ENCODE results near the gene KCNC3.

DNA sequence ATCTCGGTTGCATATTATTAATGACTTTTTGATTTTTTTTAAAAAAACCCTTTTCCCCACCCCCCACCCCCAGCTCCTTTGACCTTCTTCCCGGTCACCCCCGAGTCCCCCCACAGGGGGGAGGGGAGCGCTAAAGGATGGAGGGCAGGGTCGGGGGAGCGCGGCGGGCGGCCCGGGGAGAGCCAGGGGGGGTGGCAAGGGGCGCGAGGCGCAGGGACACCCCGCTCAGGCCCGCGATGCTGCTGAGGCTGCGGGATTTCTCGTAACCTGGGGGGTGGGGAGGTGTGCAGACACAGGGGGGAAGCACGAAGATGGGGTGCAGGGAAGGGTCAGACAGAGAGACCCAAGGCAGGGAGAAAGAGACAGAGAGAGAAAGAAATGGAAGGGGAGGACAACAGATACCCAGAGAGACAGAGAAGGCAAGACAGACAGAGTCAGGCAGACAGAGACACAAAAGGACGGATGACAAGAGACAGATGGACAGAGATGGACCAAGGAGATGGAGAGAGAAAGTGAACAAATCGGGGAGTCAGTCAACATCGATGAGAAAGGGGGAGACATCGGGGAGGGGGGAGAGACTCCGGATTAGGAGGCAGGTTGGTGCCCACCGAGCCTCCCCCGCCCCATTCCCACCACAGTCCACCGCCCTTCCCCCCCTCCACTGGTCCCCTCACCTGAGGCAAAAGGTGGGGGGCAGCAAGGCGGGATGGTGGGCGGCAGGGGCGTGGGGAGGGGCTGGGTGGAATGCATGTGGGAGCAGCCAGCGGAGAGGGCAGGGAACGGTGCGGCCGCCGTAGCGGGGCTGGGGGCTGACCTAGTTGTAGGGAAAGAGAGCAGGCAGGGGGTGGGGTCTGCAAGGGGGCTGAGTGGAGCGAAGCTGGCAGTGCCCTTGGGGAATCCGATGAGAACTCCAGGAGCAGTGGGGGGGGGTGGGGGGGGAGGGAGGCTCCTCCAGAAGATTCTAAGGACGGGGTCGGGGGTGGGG is 14.2 kb downstream of the KCNC3 start:
- TF ChIP-seq, protein P1, sequence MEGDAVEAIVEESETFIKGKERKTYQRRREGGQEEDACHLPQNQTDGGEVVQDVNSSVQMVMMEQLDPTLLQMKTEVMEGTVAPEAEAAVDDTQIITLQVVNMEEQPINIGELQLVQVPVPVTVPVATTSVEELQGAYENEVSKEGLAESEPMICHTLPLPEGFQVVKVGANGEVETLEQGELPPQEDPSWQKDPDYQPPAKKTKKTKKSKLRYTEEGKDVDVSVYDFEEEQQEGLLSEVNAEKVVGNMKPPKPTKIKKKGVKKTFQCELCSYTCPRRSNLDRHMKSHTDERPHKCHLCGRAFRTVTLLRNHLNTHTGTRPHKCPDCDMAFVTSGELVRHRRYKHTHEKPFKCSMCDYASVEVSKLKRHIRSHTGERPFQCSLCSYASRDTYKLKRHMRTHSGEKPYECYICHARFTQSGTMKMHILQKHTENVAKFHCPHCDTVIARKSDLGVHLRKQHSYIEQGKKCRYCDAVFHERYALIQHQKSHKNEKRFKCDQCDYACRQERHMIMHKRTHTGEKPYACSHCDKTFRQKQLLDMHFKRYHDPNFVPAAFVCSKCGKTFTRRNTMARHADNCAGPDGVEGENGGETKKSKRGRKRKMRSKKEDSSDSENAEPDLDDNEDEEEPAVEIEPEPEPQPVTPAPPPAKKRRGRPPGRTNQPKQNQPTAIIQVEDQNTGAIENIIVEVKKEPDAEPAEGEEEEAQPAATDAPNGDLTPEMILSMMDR (IDR thresholded peaks at IDR 0.05 in 2 of 3, conservative IDR thresholded peaks at IDR 0.05 in 1 of 3; ENCODE audit: control insufficient read depth in 2 of 3, extremely low read depth in 1 of 3, insufficient read depth in 1 of 3, low read depth in 3 of 3, low read length in 3 of 3): no peak
- TF ChIP-seq SRF (IDR thresholded peaks at IDR 0.05; ENCODE audit: low read depth in 2 of 2, low read length in 2 of 2) (no peak), JUND (IDR thresholded peaks at IDR 0.05; ENCODE audit: low read depth, low read length) (no peak)
